22Rv1 (cell line): ENCODE results near the gene ARMC12.

ENCODE experiments used
- CTCF ChIP-seq: fragments of 450-650 bp; IDR thresholded peaks from 2 replicates; pipeline ENCODE4 v1.5.1; 2017; ENCODE audit warnings: mild to moderate bottlenecking
- ZFX ChIP-seq: fragments of 450-650 bp; IDR thresholded peaks from 2 replicates; pipeline ENCODE4 v1.6.1; 2017; ENCODE audit warnings: antibody characterized with exemption, borderline replicate concordance

GRCh38 chr6:35718375-35718736 lies 18.5 kb upstream of the ARMC12 start:
- TF ChIP-seq CTCF (no peak), ZFX (no peak)
